DOHH2 (cell line): Measurements from ENCODE around the gene ITPK1.

Source experiments
- H3F3A ChIP-seq: fragments of 200-600 bp; sonication (generic), shearing (Covaris generic); 2 replicates; pipeline ENCODE4 v1.6.0; 2016; ENCODE audit warnings: antibody characterized with exemption, mild to moderate bottlenecking; ENCODE audit not compliant: control insufficient read depth, insufficient read depth
- H3K27ac ChIP-seq: fragments of 200-600 bp; sonication (generic); 2 replicates; pipeline ENCODE4 v1.5.1; 2014; ENCODE audit warnings: low read depth, mild to moderate bottlenecking, low read length, moderate library complexity
- H3K27me3 ChIP-seq: fragments of 200-600 bp; sonication (generic); 2 replicates; pipeline ENCODE4 v1.6.1; 2014; ENCODE audit warnings: mild to moderate bottlenecking, low read length, mixed read lengths; ENCODE audit not compliant: control insufficient read depth
- H3K36me3 ChIP-seq: fragments of 200-600 bp; sonication (generic); 2 replicates; pipeline ENCODE4 v1.6.1; 2014; ENCODE audit warnings: mild to moderate bottlenecking, low read length, moderate library complexity, mixed read lengths; ENCODE audit not compliant: control insufficient read depth
- H3K4me1 ChIP-seq: fragments of 200-600 bp; sonication (generic); 2 replicates; pipeline ENCODE4 v1.6.1; 2014; ENCODE audit warnings: mild to moderate bottlenecking, low read length, mixed read lengths; ENCODE audit not compliant: control insufficient read depth
- H3K4me2 ChIP-seq: fragments of 200-600 bp; sonication (generic); 2 replicates; pipeline ENCODE4 v1.6.0; 2014; ENCODE audit warnings: mild to moderate bottlenecking, low read length, moderate library complexity
- H3K4me3 ChIP-seq: fragments of 200-600 bp; sonication (generic); 2 replicates; pipeline ENCODE4 v1.5.1; 2014; ENCODE audit warnings: mild to moderate bottlenecking, low read length, mixed read lengths
- H3K79me2 ChIP-seq: fragments of 200-600 bp; sonication (generic); 2 replicates; pipeline ENCODE4 v1.6.1; 2014; ENCODE audit warnings: mild to moderate bottlenecking, low read length, mixed read lengths; ENCODE audit not compliant: control insufficient read depth
- H3K9me2 ChIP-seq: fragments of 200-600 bp; sonication (generic); replicated peaks from 2 replicates; pipeline ENCODE4 v1.6.1; 2014; ENCODE audit warnings: mild to moderate bottlenecking, low read length, mixed read lengths; ENCODE audit not compliant: control insufficient read depth
- H3K9me3 ChIP-seq: fragments of 200-600 bp; sonication (generic); 2 replicates; pipeline ENCODE4 v1.6.1; 2014; ENCODE audit warnings: antibody characterized with exemption, low read length, mixed read lengths; ENCODE audit not compliant: control insufficient read depth, insufficient read depth
- H4K20me1 ChIP-seq: fragments of 200-600 bp; sonication (generic); 2 replicates; pipeline ENCODE4 v1.6.0; 2014; ENCODE audit warnings: low read depth, mild to moderate bottlenecking, antibody characterized with exemption, low read length, moderate library complexity; ENCODE audit not compliant: control insufficient read depth, insufficient read depth
- EZH2phosphoT487 ChIP-seq: fragments of 200-600 bp; sonication (generic); IDR thresholded peaks from 2 replicates; pipeline ENCODE4 v1.6.1; 2017; ENCODE audit warnings: borderline replicate concordance, mild to moderate bottlenecking, antibody characterized with exemption, low read length, moderate library complexity, mixed read lengths
- TF ChIP-seq, protein P1 (sequence below): fragments of 200-600 bp; sonication (generic); IDR thresholded peaks from one replicate; pipeline ENCODE4 v1.5.1; 2014; ENCODE audit warnings: antibody characterized with exemption, mild to moderate bottlenecking, low read depth, low read length; ENCODE audit not compliant: poor library complexity, severe bottlenecking

ITPK1 gene

DNA sequence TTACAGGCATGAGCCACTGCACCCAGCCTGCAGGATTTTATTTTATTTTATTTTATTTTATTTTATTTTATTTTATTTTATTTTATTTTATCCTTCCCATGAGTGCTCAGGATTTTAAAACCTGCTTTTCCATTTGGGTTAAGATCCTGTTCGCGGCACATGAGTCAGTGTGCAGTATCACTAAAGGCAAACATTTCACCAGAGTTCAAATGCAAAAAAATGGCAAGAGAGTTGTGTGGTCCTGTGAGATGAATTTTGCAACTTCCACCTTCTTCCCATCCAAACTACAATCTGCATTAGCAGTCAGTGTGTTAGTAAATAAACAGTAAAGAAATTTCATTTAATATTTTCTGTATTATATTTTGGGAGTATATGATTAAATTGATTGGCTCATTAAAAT, 39.9 kb upstream of the ITPK1 start:
- TF ChIP-seq, protein P1, sequence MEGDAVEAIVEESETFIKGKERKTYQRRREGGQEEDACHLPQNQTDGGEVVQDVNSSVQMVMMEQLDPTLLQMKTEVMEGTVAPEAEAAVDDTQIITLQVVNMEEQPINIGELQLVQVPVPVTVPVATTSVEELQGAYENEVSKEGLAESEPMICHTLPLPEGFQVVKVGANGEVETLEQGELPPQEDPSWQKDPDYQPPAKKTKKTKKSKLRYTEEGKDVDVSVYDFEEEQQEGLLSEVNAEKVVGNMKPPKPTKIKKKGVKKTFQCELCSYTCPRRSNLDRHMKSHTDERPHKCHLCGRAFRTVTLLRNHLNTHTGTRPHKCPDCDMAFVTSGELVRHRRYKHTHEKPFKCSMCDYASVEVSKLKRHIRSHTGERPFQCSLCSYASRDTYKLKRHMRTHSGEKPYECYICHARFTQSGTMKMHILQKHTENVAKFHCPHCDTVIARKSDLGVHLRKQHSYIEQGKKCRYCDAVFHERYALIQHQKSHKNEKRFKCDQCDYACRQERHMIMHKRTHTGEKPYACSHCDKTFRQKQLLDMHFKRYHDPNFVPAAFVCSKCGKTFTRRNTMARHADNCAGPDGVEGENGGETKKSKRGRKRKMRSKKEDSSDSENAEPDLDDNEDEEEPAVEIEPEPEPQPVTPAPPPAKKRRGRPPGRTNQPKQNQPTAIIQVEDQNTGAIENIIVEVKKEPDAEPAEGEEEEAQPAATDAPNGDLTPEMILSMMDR = no peak
- no peak for TF ChIP-seq EZH2phosphoT487
- Histone ChIP-seq H3K79me2 (no peaks in the 10 kb centered on the region), H3K27me3 (no peaks in the 10 kb centered on the region), H3K27ac (no peak overlapping the region), H3K4me3 (no peak overlapping the region), H3K9me3 (no peaks in the 10 kb centered on the region), H3K4me1 (peaks cover 8% of the 10 kb centered on the region), H4K20me1 (no peaks in the 10 kb centered on the region), H3K36me3 (no peaks in the 10 kb centered on the region), H3K4me2 (no peak overlapping the region), H3F3A (no peaks in the 10 kb centered on the region), H3K9me2 (no peaks in the 10 kb centered on the region)

DNA sequence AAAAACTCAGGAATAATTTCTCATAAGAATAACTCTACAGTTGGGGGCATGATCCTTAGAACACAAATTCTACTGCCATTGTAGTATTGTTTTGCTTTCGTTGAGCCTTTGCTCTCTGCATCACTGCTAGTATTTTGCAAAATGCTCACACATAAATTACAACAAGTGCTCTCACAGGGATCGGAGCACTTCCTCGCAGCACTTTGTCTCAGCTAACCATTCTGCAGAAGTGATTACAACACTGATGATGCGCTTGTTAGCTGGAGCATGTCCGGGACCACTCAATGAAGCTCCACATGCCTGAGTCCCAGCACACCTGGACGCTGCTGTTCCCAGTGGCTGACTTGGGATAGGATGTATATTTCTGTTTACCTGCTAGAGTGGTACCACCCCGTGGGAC, 37.4 kb upstream of the ITPK1 start:
- Histone ChIP-seq H3K79me2 (no peaks in the 10 kb centered on the region), H3K27me3 (no peaks in the 10 kb centered on the region), H3K4me2 (no peak overlapping the region), H3K4me3 (no peak overlapping the region), H3K9me2 (no peaks in the 10 kb centered on the region), H3K27ac (no peak overlapping the region), H4K20me1 (no peaks in the 10 kb centered on the region), H3K4me1 (no peaks in the 10 kb centered on the region), H3K9me3 (no peaks in the 10 kb centered on the region), H3F3A (no peaks in the 10 kb centered on the region), H3K36me3 (no peaks in the 10 kb centered on the region)
- TF ChIP-seq, protein P1 = no peak
- no peak for TF ChIP-seq EZH2phosphoT487

DNA sequence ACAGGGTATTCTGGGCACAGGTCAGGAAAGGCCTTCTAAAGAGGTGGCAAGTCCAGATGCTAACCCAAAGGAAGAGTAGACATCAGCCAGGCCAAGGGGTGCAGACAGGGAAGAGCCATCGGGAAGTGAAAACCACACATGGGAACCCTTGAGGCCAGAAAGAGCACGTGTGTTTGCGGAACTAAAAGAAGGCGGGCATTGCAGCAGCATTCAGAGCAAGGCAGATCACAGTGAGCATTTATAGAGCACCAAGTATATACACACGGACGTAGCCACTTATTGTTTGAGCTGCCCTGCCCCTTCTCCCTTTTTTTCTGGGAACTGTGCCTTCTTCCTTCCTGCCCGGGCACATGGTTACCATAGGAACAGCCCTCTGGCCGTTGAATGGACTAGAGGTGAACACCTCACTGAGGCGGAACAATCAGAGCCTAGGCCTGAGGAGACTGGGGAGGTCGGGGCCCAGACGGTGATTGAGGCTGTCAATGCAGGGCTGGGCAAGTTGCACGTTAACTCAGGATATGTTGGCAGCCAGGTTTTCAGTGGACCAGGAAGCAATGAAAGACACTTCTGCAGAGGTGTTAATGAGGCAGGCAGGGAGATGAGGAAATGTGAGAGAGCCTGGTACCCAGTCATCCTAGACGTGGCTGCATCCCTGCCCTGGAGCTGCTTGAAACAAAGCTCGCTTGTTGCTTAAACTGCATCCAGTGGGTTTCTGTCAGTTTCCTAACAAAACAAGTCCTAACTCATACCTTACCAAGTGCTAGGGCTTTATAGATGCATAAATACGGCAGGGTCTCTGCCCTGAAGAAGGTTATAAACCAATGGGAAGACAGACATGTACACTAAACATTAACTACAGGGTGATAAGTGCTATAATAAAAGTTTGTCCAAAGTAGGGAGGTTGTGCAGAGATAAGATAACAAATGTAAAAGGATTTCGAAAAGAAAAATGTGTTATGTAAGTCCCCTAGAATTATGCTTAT, 34.8 kb upstream of the ITPK1 start:
- Histone ChIP-seq H3K27me3 (peaks cover 7% of the 10 kb centered on the region), H3K36me3 (no peaks in the 10 kb centered on the region), H3K27ac (no peak overlapping the region), H3F3A (no peaks in the 10 kb centered on the region), H3K79me2 (no peaks in the 10 kb centered on the region), H3K4me3 (no peak overlapping the region), H4K20me1 (no peaks in the 10 kb centered on the region), H3K9me2 (no peaks in the 10 kb centered on the region), H3K4me1 (no peaks in the 10 kb centered on the region), H3K4me2 (no peak overlapping the region), H3K9me3 (no peaks in the 10 kb centered on the region)
- TF ChIP-seq, protein P1 = no peak
- TF ChIP-seq EZH2phosphoT487 = no peak
